GM19240 (cell line): ENCODE measurements around the gene ARMH4.

Source experiments
- DNase-seq: peaks from one replicate; pipeline ENCODE4 v3.0.0; 2011; ENCODE audit warnings: low spot score; ENCODE audit not compliant: insufficient read length

ARMH4 gene

GRCh38 chr14:58152014-58152857 lies at the start of gene ARMH4:
TSS of gene ARMH4 (minus strand) at chr14:58152213. CDS start at chr14:58139358, 12,855 bp downstream.
- DNase-seq, result peak; percentile 41

GRCh38 chr14:58200846-58201245 lies 48.8 kb upstream of the ARMH4 start:
- DNase-seq, result no peak

- no peak for DNase-seq
Observed at GRCh38 chr14:58200480-58200841, 48.4 kb upstream of the ARMH4 start.

GRCh38 chr14:58199726-58200479 lies 47.9 kb upstream of the ARMH4 start, which contains the start of gene ACTR10:
TSS of gene ACTR10 (plus strand) at chr14:58200149. CDS start at chr14:58200218, 69 bp downstream.
- peak; percentile 64 for DNase-seq

- no peak for DNase-seq
Observed at GRCh38 chr14:58198086-58198485, 46.1 kb upstream of the ARMH4 start.

- no peak for DNase-seq
Observed at GRCh38 chr14:58196198-58196597, 44.2 kb upstream of the ARMH4 start.

GRCh38 chr14:58193542-58193941 lies 41.5 kb upstream of the ARMH4 start:
- DNase-seq, result no peak

GRCh38 chr14:58191763-58192601 lies 40.0 kb upstream of the ARMH4 start:
- DNase-seq, result no peak

- no peak for DNase-seq
Observed at GRCh38 chr14:58189176-58189575, 37.2 kb upstream of the ARMH4 start.

GRCh38 chr14:58177125-58177524 lies 25.1 kb upstream of the ARMH4 start:
- no peak for DNase-seq

GRCh38 chr14:58171090-58171489 lies 19.1 kb upstream of the ARMH4 start:
- DNase-seq, result peak; percentile 17

GRCh38 chr14:58167891-58168290 lies 15.9 kb upstream of the ARMH4 start:
- no peak for DNase-seq

- no peak for DNase-seq
Observed at GRCh38 chr14:58167057-58167456, 15.0 kb upstream of the ARMH4 start.

- peak; percentile 48 for DNase-seq
Observed at GRCh38 chr14:58166005-58166983, 14.3 kb upstream of the ARMH4 start.

- no peak for DNase-seq
Observed at GRCh38 chr14:58160561-58160960, 8.5 kb upstream of the ARMH4 start.

- no peak for DNase-seq
Observed at GRCh38 chr14:58151133-58152013, 640 bp downstream of the ARMH4 start.

GRCh38 chr14:58150243-58150805 lies 1.7 kb downstream of the ARMH4 start:
- DNase-seq, result no peak

- DNase-seq, result no peak
Observed at GRCh38 chr14:58149196-58149595, 2.8 kb downstream of the ARMH4 start.

GRCh38 chr14:58146399-58146798 lies 5.6 kb downstream of the ARMH4 start:
- DNase-seq, result no peak
